H1 (cell line): ENCODE measurements around the gene SPRED1. TPM values are rescaled to one million over a fixed set of nuclear protein-coding genes. Genes with fewer than 3 reads are reported as not detected.

Source experiments
- CTCF ChIA-PET: fragments of 300-600 bp; sonication (Branson Sonifier 250); formaldehyde crosslinking; loops from one replicate; lab custom pipeline; 2021; ENCODE audit not compliant: partially characterized antibody; lab: Charles Lee
- POLR2A ChIA-PET: fragments of 300-600 bp; sonication (Branson Sonifier 250); formaldehyde crosslinking; loops from one replicate; lab custom pipeline; 2021; ENCODE audit warnings: inconsistent platforms; ENCODE audit not compliant: partially characterized antibody; lab: Charles Lee
- DNase-seq, 2 experiments: peaks; one replicate each; pipeline versions ENCODE4 v3.0.0 to v3.0.0-alpha.2; 2010 to 2022; ENCODE audit warnings: low spot score in 2 of 2, low read depth in 1 of 2, mixed read lengths in 1 of 2
- FAIRE-seq: peaks from 2 replicates; lab custom pipeline; 2011; peaks lifted over from hg19 to GRCh38; lab: Jason Lieb, UNC
- H2AFZ ChIP-seq: 2 replicates; pipeline ENCODE4 v1.8.1; 2012; ENCODE audit warnings: low read length, inconsistent platforms
- H2AK5ac ChIP-seq: 2 replicates; pipeline ENCODE4 v1.6.1; 2013; ENCODE audit warnings: low read depth, low read length
- H2BK120ac ChIP-seq: replicated peaks from 2 replicates; pipeline ENCODE3; 2013; ENCODE audit warnings: low read depth, low read length, inconsistent platforms
- H2BK12ac ChIP-seq: 2 replicates; pipeline ENCODE4 v1.6.1; 2013; ENCODE audit warnings: low read depth, low read length
- H2BK15ac ChIP-seq: 2 replicates; pipeline ENCODE4 v1.6.1; 2013; ENCODE audit warnings: low read length
- H2BK20ac ChIP-seq: 2 replicates; pipeline ENCODE4 v1.6.1; 2013; ENCODE audit warnings: low read length
- H2BK5ac ChIP-seq: 2 replicates; pipeline ENCODE4 v1.6.1; 2013; ENCODE audit warnings: low read depth, low read length
- H3K14ac ChIP-seq: 2 replicates; pipeline ENCODE4 v1.6.1; 2013; ENCODE audit warnings: inconsistent platforms; ENCODE audit not compliant: insufficient read length
- H3K18ac ChIP-seq: 2 replicates; pipeline ENCODE4 v1.6.1; 2013; ENCODE audit warnings: low read length; ENCODE audit errors: extremely low read depth
- H3K23ac ChIP-seq: 2 replicates; pipeline ENCODE4 v1.6.1; 2013; ENCODE audit warnings: inconsistent platforms; ENCODE audit not compliant: insufficient read length
- H3K23me2 ChIP-seq: 2 replicates; pipeline ENCODE4 v1.6.1; 2013; ENCODE audit warnings: low read depth, low read length
- H3K27ac ChIP-seq: 2 replicates; pipeline ENCODE4 v1.6.1; 2011; ENCODE audit warnings: low read depth, low read length, inconsistent platforms
- H3K27me3 ChIP-seq, 4 experiments: replicated peaks in 1 of 4; 1 replicate in 1 of 4; 2 replicates in 3 of 4; pipeline versions ENCODE4 v1.6.1 to v1.8.1; 2011 to 2013; ENCODE audit warnings: low read length in 3 of 4, mild to moderate bottlenecking in 3 of 4, inconsistent platforms in 2 of 4, mixed read lengths in 2 of 4, moderate library complexity in 1 of 4; ENCODE audit not compliant: control insufficient read depth in 3 of 4, insufficient read depth in 3 of 4; ENCODE audit errors: extremely low read depth in 1 of 4
- H3K36me3 ChIP-seq, 4 experiments: 2 replicates each; pipeline versions ENCODE4 v1.6.1 to v1.8.1; 2011 to 2013; ENCODE audit warnings: mild to moderate bottlenecking in 4 of 4, low read length in 3 of 4, moderate library complexity in 2 of 4, control low read depth in 1 of 4, inconsistent platforms in 1 of 4; ENCODE audit not compliant: insufficient read depth in 4 of 4, control insufficient read depth in 2 of 4
- H3K4ac ChIP-seq: replicated peaks from 2 replicates; pipeline ENCODE3; 2013; ENCODE audit warnings: low read length, low read depth, mixed read lengths, inconsistent platforms; ENCODE audit not compliant: insufficient read length
- H3K4me1 ChIP-seq, 4 experiments: replicated peaks in 1 of 4; 1 replicate in 1 of 4; 2 replicates in 3 of 4; pipeline versions ENCODE4 v1.6.1 to v1.8.1; 2011 to 2013; ENCODE audit warnings: low read length in 3 of 4, inconsistent platforms in 2 of 4, mixed read lengths in 1 of 4; ENCODE audit not compliant: insufficient read depth in 4 of 4, control insufficient read depth in 3 of 4
- H3K4me2 ChIP-seq, 2 experiments: 2 replicates each; pipeline versions ENCODE4 v1.6.1 to v1.8.1; 2011 to 2013; ENCODE audit warnings: low read depth in 2 of 2, low read length in 2 of 2, control low read depth in 1 of 2, inconsistent platforms in 1 of 2, mild to moderate bottlenecking in 1 of 2; ENCODE audit not compliant: insufficient read depth in 1 of 2
- H3K4me3 ChIP-seq, 4 experiments: fragments of 200-600, 300-600 bp in 1 of 4; sonication (generic), shearing (Covaris generic), sonication (Bioruptor Twin) in 1 of 4; 2 replicates each; pipeline versions ENCODE4 v1.5.1 to v1.8.1; 2011 to 2016; ENCODE audit warnings: low read length in 4 of 4, low read depth in 3 of 4, control low read depth in 2 of 4, inconsistent platforms in 2 of 4, mild to moderate bottlenecking in 2 of 4, mixed read lengths in 1 of 4, moderate library complexity in 1 of 4; ENCODE audit not compliant: insufficient read depth in 2 of 4; ENCODE audit errors: extremely low read depth in 1 of 4
- H3K56ac ChIP-seq: replicated peaks from 2 replicates; pipeline ENCODE3; 2013; ENCODE audit warnings: low read depth, mild to moderate bottlenecking, mixed read lengths, low read length, inconsistent platforms; ENCODE audit not compliant: insufficient read length
- H3K79me1 ChIP-seq: 2 replicates; pipeline ENCODE4 v1.6.1; 2013; ENCODE audit warnings: low read depth, low read length, control low read depth
- H3K79me2 ChIP-seq, 2 experiments: 2 replicates each; pipeline versions ENCODE4 v1.6.1 to v1.8.1; 2012 to 2013; ENCODE audit warnings: low read length in 2 of 2, mild to moderate bottlenecking in 2 of 2, inconsistent platforms in 1 of 2; ENCODE audit not compliant: insufficient read depth in 2 of 2, control insufficient read depth in 1 of 2
- H3K9ac ChIP-seq, 4 experiments: replicated peaks in 1 of 4; 1 replicate in 1 of 4; 2 replicates in 3 of 4; pipeline versions ENCODE4 v1.6.1 to v1.8.1; 2011 to 2013; ENCODE audit warnings: low read depth in 3 of 4, low read length in 3 of 4, control low read depth in 2 of 4, mild to moderate bottlenecking in 2 of 4, moderate library complexity in 2 of 4, inconsistent platforms in 1 of 4; ENCODE audit errors: extremely low read depth in 1 of 4
- H3K9me3 ChIP-seq, 2 experiments: 2 replicates each; pipeline versions ENCODE4 v1.6.1 to v1.8.1; 2012 to 2013; ENCODE audit warnings: mild to moderate bottlenecking in 2 of 2, moderate library complexity in 2 of 2, control low read depth in 1 of 2, inconsistent platforms in 1 of 2, low read depth in 1 of 2, low read length in 1 of 2, mixed read lengths in 1 of 2; ENCODE audit not compliant: insufficient read depth in 2 of 2
- H4K20me1 ChIP-seq, 2 experiments: replicated peaks in 1 of 2; 2 replicates each; pipeline versions ENCODE3 to v1.8.1; 2011 to 2013; ENCODE audit warnings: inconsistent platforms in 2 of 2, low read length in 2 of 2, mild to moderate bottlenecking in 1 of 2; ENCODE audit not compliant: insufficient read depth in 2 of 2, control insufficient read depth in 1 of 2
- H4K5ac ChIP-seq: 2 replicates; pipeline ENCODE4 v1.6.1; 2013; ENCODE audit warnings: low read length, low read depth, mixed read lengths, inconsistent platforms; ENCODE audit not compliant: insufficient read length
- H4K8ac ChIP-seq: 2 replicates; pipeline ENCODE4 v1.8.0; 2013; ENCODE audit warnings: mild to moderate bottlenecking, moderate library complexity, low read length, inconsistent platforms; ENCODE audit not compliant: insufficient read depth; ENCODE audit errors: extremely low read depth
- H4K91ac ChIP-seq: replicated peaks from 2 replicates; pipeline ENCODE3; 2013; ENCODE audit warnings: low read length, mixed read lengths, inconsistent platforms; ENCODE audit not compliant: insufficient read length
- CHD2 ChIP-seq: IDR thresholded peaks from 2 replicates; pipeline ENCODE4 v1.6.1; 2012; ENCODE audit warnings: low read length, improper control_type of control experiment
- CREB1 ChIP-seq: IDR thresholded peaks from 2 replicates; pipeline ENCODE4 v1.6.1; 2012; ENCODE audit warnings: inconsistent platforms
- MAX ChIP-seq: IDR thresholded peaks from 2 replicates; pipeline ENCODE4 v1.6.1; 2012; ENCODE audit warnings: inconsistent platforms
- POLR2AphosphoS5 ChIP-seq: IDR thresholded peaks from 2 replicates; pipeline ENCODE4 v1.6.1; 2011; ENCODE audit warnings: low read depth, low read length
- RFX5 ChIP-seq: IDR thresholded peaks from 2 replicates; pipeline ENCODE4 v1.6.1; 2011; ENCODE audit warnings: low read depth, low read length, improper control_type of control experiment, borderline replicate concordance
- RNF2 ChIP-seq: fragments of 200-900, 300-1000 bp; sonication (generic); IDR thresholded peaks from 2 replicates; pipeline ENCODE4 v1.7.1; 2016; ENCODE audit warnings: borderline replicate concordance, low read depth, mild to moderate bottlenecking, antibody characterized with exemption, low read length; ENCODE audit not compliant: poor library complexity, severe bottlenecking; ENCODE audit errors: missing control alignments
- RXRA ChIP-seq: IDR thresholded peaks from 2 replicates; pipeline ENCODE4 v1.6.1; 2011; ENCODE audit warnings: low read depth, mild to moderate bottlenecking, low read length, moderate library complexity; ENCODE audit not compliant: insufficient read depth
- WGBS, 2 experiments: shearing (Covaris generic) in 1 of 2; methylation state at CpG; one replicate each; pipeline versions ENCODE4 v1.1.6 to v1.1.7; 2013 to 2015; ENCODE audit warnings: low lambda C conversion rate in 2 of 2, mixed read lengths in 2 of 2, inconsistent platforms in 1 of 2, low coverage in 1 of 2, missing lambda C conversion rate in 1 of 2; ENCODE audit not compliant: insufficient replicate concordance in 2 of 2, insufficient coverage in 1 of 2, insufficient read length in 1 of 2; ENCODE audit errors: extremely low coverage in 1 of 2, missing lambda C conversion rate in 1 of 2; 5-methylcytosine and 5-hydroxymethylcytosine counted together
- polyA plus RNA-seq, 7 experiments: library from polyadenylated mRNA; depleted of rRNA in 3 of 7; stranded (reverse) in 5 of 7; unstranded in 2 of 7; fragments of >200 nt in 5 of 7; fragments of 200-250 nt in 2 of 7; gene quantifications; 1 replicate in 5 of 7; 2 replicates in 1 of 7; 4 replicates in 1 of 7; pipeline versions ENCODE4 v1.2.1 to v1.2.3, GENCODE V29; 2011 to 2013; ENCODE audit warnings: missing spikeins in 2 of 7, mixed read lengths in 2 of 7
- total RNA-seq: library from RNA; stranded (reverse); fragmentation: NEBNext Ultra II Directional; extraction: Animal tissue kit (Norgen Biotek cat#: 25700); gene quantifications from 2 replicates; pipeline ENCODE4 v1.2.1, GENCODE V29; 2021

SPRED1 gene
- total and polyA plus RNA-seq, 2 of the 8 experiments (the other 6 are each of a cell fraction or from before 2014, with no cell fraction given): 5.5 to 30.3 TPM

- TF ChIP-seq RFX5 (no peak), POLR2AphosphoS5 (no peak), RNF2 (no peak), CHD2 (no peak), CREB1 (no peak), RXRA (no peak), MAX (no peak)
- TF ChIP-seq, all 59 proteins: peak for 0
- Histone ChIP-seq H3K9ac (no peak overlapping the region), H3K56ac (no peak overlapping the region), H4K91ac (no peak overlapping the region), H3K27ac (no peak overlapping the region), H3K4me3 (no peak overlapping the region), H2BK5ac (no peak overlapping the region), H2BK20ac (no peak overlapping the region), H3K4me2 (no peak overlapping the region), H2AK5ac (no peak overlapping the region), H2AFZ (no peak overlapping the region), H4K5ac (no peak overlapping the region), H4K8ac (no peak overlapping the region), H2BK15ac (no peak overlapping the region), H3K4me1 (no peaks in the 10 kb centered on the region), H3K27me3 (no peaks in the 10 kb centered on the region), H2BK120ac (no peak overlapping the region), H3K18ac (no peak overlapping the region), H3K36me3 (no peaks in the 10 kb centered on the region), H3K23ac (no peak overlapping the region), H3K9me3 (no peaks in the 10 kb centered on the region), H3K79me1 (no peaks in the 10 kb centered on the region), H3K23me2 (no peaks in the 10 kb centered on the region; the same call in 1 of the 2 replicates), H3K14ac (no peak overlapping the region), H4K20me1 (no peaks in the 10 kb centered on the region), H2BK12ac (no peak overlapping the region), H3K4ac (no peak overlapping the region), H3K79me2 (no peaks in the 10 kb centered on the region)
- ChIA-PET CTCF (interaction anchor here (0.8 to 2.3 kb wide), 6 partner anchors 11 to 382 kb away, joined by 3 to 13 read pairs (median 4); no protein-coding TSS in a partner anchor), POLR2A (interaction anchor here (0.6 kb wide), 1 partner anchor 142 kb away, joined by 3 read pairs; no protein-coding TSS in a partner anchor)
- DNase-seq (no peak), FAIRE-seq (no peak)
- WGBS, 2 experiments: 87% methylated on average over 10 of the region's 10 CpGs; no CpG with 5 or more reads in 1 of the 2 experiments
Measured at GRCh38 chr15:38378161-38378560, 125.5 kb downstream of the SPRED1 start.
